Prostate gland (tissue), 2 donors: Measurements from ENCODE around the gene SLC1A7.

Experiments used
- CTCF ChIP-seq, 4 experiments: fragments of 200-600 bp in 2 of 4; fragments of 450-650 bp in 2 of 4; sonication (generic) in 2 of 4; IDR thresholded peaks; 1 replicate in 3 of 4; 2 replicates in 1 of 4; pipeline ENCODE4 v1.5.1; 2016 to 2019; ENCODE audit warnings: antibody characterized with exemption in 4 of 4, mild to moderate bottlenecking in 2 of 4, moderate library complexity in 2 of 4
- POLR2A ChIP-seq: fragments of 450-650 bp; IDR thresholded peaks from one replicate; pipeline ENCODE4 v1.6.1; 2016; ENCODE audit warnings: antibody characterized with exemption, mild to moderate bottlenecking

GRCh38 chr1:53165408-53165961, 23.0 kb upstream of the SLC1A7 start:
- TF ChIP-seq CTCF (IDR thresholded peaks at IDR 0.05) (no peak), POLR2A (no peak)
